Activated T-helper 17 cell treated with anti-CD3 and anti-CD28 coated beads, Interleukin-2, amount 50 U/mL, for 72 hours (primary cell): ENCODE measurements around the gene OR2B6. TPM values are rescaled to one million over a fixed set of nuclear protein-coding genes. Genes with fewer than 3 reads are reported as not detected.

Experiments used
- ATAC-seq: fragments of 150-1000 bp; cut with Tn5 transposase; replicated peaks from 2 replicates; pipeline ENCODE4 v1.10.0; 2021; ENCODE audit warnings: mild to moderate bottlenecking, moderate library complexity
- H3K27ac Mint-ChIP-seq: one replicate; pipeline ENCODE4 v1.8.0; 2022; ENCODE audit warnings: mixed read lengths
- H3K27me3 Mint-ChIP-seq: one replicate; pipeline ENCODE4 v1.8.0; 2022; ENCODE audit warnings: mixed read lengths
- H3K36me3 Mint-ChIP-seq: one replicate; pipeline ENCODE4 v1.8.0; 2022; ENCODE audit warnings: low read depth, mild to moderate bottlenecking, mixed read lengths
- H3K4me1 Mint-ChIP-seq: one replicate; pipeline ENCODE4 v1.8.0; 2022; ENCODE audit warnings: mixed read lengths
- H3K4me3 Mint-ChIP-seq: one replicate; pipeline ENCODE4 v1.8.0; 2022; ENCODE audit warnings: mild to moderate bottlenecking, mixed read lengths
- H3K9me3 Mint-ChIP-seq: one replicate; pipeline ENCODE4 v1.8.0; 2022; ENCODE audit warnings: mixed read lengths
- total RNA-seq, 2 donors: library from RNA; stranded (reverse); gene quantifications; one replicate each; pipeline ENCODE4 v1.2.3, GENCODE V29; 2022

Gene OR2B6
- total RNA-seq, 2 donors from 2014 or later, result 0.54 TPM; not detected in 1

- no peak overlapping the region for H3K4me3 Mint-ChIP-seq
- H3K36me3 Mint-ChIP-seq, result no peaks in the 10 kb centered on the region
- H3K9me3 Mint-ChIP-seq, result no peaks in the 10 kb centered on the region
- H3K4me1 Mint-ChIP-seq, result no peaks in the 10 kb centered on the region
- ATAC-seq, result no peak
- H3K27ac Mint-ChIP-seq, result no peak overlapping the region
- H3K27me3 Mint-ChIP-seq, result peaks cover 36% of the 10 kb centered on the region
These were observed 47.5 kb downstream of the OR2B6 start for GRCh38 chr6:28004350-28005151.

GRCh38 chr6:28005152-28005890 lies 48.3 kb downstream of the OR2B6 start:
- H3K27ac Mint-ChIP-seq, result no peak overlapping the region

GRCh38 chr6:28005975-28006374 lies 48.9 kb downstream of the OR2B6 start:
- H3K4me1 Mint-ChIP-seq, result no peaks in the 10 kb centered on the region
- H3K27ac Mint-ChIP-seq, result no peak overlapping the region
- H3K27me3 Mint-ChIP-seq, result peaks cover 35% of the 10 kb centered on the region
- H3K9me3 Mint-ChIP-seq, result no peaks in the 10 kb centered on the region
- no peak overlapping the region for H3K4me3 Mint-ChIP-seq
- no peaks in the 10 kb centered on the region for H3K36me3 Mint-ChIP-seq
- no peak for ATAC-seq

More at GRCh38 chr6:28005152-28005890, 48.3 kb downstream of the OR2B6 start:
- no peaks in the 10 kb centered on the region for H3K9me3 Mint-ChIP-seq
- no peak for ATAC-seq
- H3K27me3 Mint-ChIP-seq, result peaks cover 36% of the 10 kb centered on the region
- no peaks in the 10 kb centered on the region for H3K4me1 Mint-ChIP-seq
- no peaks in the 10 kb centered on the region for H3K36me3 Mint-ChIP-seq
- no peak overlapping the region for H3K4me3 Mint-ChIP-seq

Other genes starting within 250 kb of the OR2B6 start
- gene OR2B2, start 44.8 kb upstream of the OR2B6 start, total RNA-seq, result not detected
- 10 to 100 TPM in 1 of 2 donors, 1 to 10 TPM in 1; 2.1 to 14.8 TPM for gene ZNF165, start 123.3 kb downstream of the OR2B6 start, total RNA-seq
- 1 to 10 TPM; 2.0 to 3.0 TPM for gene ZSCAN16, start 167.4 kb downstream of the OR2B6 start, total RNA-seq
- 10 to 100 TPM; 16.5 to 42.7 TPM for gene ZKSCAN8, start 184.6 kb downstream of the OR2B6 start, total RNA-seq